KG1 (cell line): ENCODE measurements around the gene CDC45.
"Not testable (repeated sequence)": the region's sequence is repeated elsewhere in the genome, so short reads cannot be mapped to it uniquely, and the experiment has no call there.

Experiments
- DNase-seq: peaks from one replicate; lab custom pipeline; 2025; lab: John Stamatoyannopoulos, UW

Gene CDC45

GRCh38 chr22:19479355-19480172 lies at the start of gene CDC45:
Gene CDC45 (plus strand): TSS chr22:19479920. CDS start chr22:19479969, 49 bp downstream.
- DNase-seq: peak; percentile 96

GRCh38 chr22:19429950-19430889 lies 49.5 kb upstream of the CDC45 start:
- DNase-seq: peak; percentile 16

- DNase-seq: no peak
These were observed 48.7 kb upstream of the CDC45 start for GRCh38 chr22:19430890-19431541.

- peak; percentile 70 for DNase-seq
These were observed 48.0 kb upstream of the CDC45 start, which contains the start of gene HIRA for GRCh38 chr22:19431649-19432132. Gene HIRA (minus strand): TSS chr22:19431733. CDS start chr22:19431476, 257 bp downstream.

- DNase-seq: peak; percentile 74
These were observed 47.4 kb upstream of the CDC45 start, which contains the start of gene MRPL40 for GRCh38 chr22:19432133-19432851. Gene MRPL40 (plus strand): TSS chr22:19432545. CDS start chr22:19432555, 10 bp downstream.

GRCh38 chr22:19434401-19434800 lies 45.3 kb upstream of the CDC45 start:
- no peak for DNase-seq

- DNase-seq: no peak
These were observed 44.7 kb upstream of the CDC45 start for GRCh38 chr22:19434829-19435580.

- DNase-seq: not testable (repeated sequence)
These were observed 43.1 kb upstream of the CDC45 start for GRCh38 chr22:19436444-19437161.

- no peak for DNase-seq
These were observed 41.4 kb upstream of the CDC45 start for GRCh38 chr22:19438298-19438697.

- DNase-seq: no peak
These were observed 39.1 kb upstream of the CDC45 start for GRCh38 chr22:19440411-19441195.

GRCh38 chr22:19442166-19442565 lies 37.6 kb upstream of the CDC45 start:
- DNase-seq: no peak

GRCh38 chr22:19443544-19444211 lies 36.0 kb upstream of the CDC45 start:
- DNase-seq: no peak

GRCh38 chr22:19445279-19445982 lies 34.3 kb upstream of the CDC45 start:
- DNase-seq: not testable (repeated sequence)

GRCh38 chr22:19446603-19447329 lies 33.0 kb upstream of the CDC45 start:
- DNase-seq: no peak

- DNase-seq: peak; percentile 80
These were observed 32.2 kb upstream of the CDC45 start, which contains the start of gene C22orf39 for GRCh38 chr22:19447330-19448075. Gene C22orf39 (minus strand): TSS chr22:19447711. CDS start chr22:19447688, 23 bp downstream.

GRCh38 chr22:19448076-19448607 lies 31.6 kb upstream of the CDC45 start:
- no peak for DNase-seq
